ENCODE data around the gene STAB2.
"Not testable (repeated sequence)": the region's sequence is repeated elsewhere in the genome, so short reads cannot be mapped to it uniquely, and the experiment has no call there.

STAB2 gene

GRCh38 chr12:103589517-103589916 is 2.4 kb downstream of the STAB2 start:
- DNase-seq = no peak

GRCh38 chr12:103590271-103590670 is 3.2 kb downstream of the STAB2 start:
- no peak for DNase-seq

- no peak for DNase-seq
These were observed 9.9 kb downstream of the STAB2 start for GRCh38 chr12:103596981-103597380.

GRCh38 chr12:103599274-103599673 is 12.2 kb downstream of the STAB2 start:
- DNase-seq = no peak

GRCh38 chr12:103600967-103601728 is 14.1 kb downstream of the STAB2 start:
- no peak for DNase-seq

- no peak for DNase-seq
These were observed 33.3 kb downstream of the STAB2 start for GRCh38 chr12:103620395-103620794.

GRCh38 chr12:103623716-103624115 is 36.6 kb downstream of the STAB2 start:
- DNase-seq = no peak

- DNase-seq = peak; percentile 83
These were observed 39.4 kb downstream of the STAB2 start for GRCh38 chr12:103626498-103626897.

GRCh38 chr12:103627189-103627855 is 40.2 kb downstream of the STAB2 start:
- DNase-seq = no peak

- DNase-seq = peak; percentile 75
These were observed 45.6 kb downstream of the STAB2 start for GRCh38 chr12:103632554-103633216.

- DNase-seq = no peak
These were observed 47.7 kb downstream of the STAB2 start for GRCh38 chr12:103634732-103635131.

- DNase-seq = no peak
These were observed 48.3 kb downstream of the STAB2 start for GRCh38 chr12:103635419-103635818.

- no peak for DNase-seq
These were observed 49.9 kb downstream of the STAB2 start for GRCh38 chr12:103637021-103637420.

- no peak for DNase-seq
These were observed 50.4 kb downstream of the STAB2 start for GRCh38 chr12:103637429-103637828.

- no peak for DNase-seq
These were observed 52.9 kb downstream of the STAB2 start for GRCh38 chr12:103639983-103640382.

GRCh38 chr12:103640410-103640809 is 53.3 kb downstream of the STAB2 start:
- DNase-seq = no peak

GRCh38 chr12:103640831-103641230 is 53.8 kb downstream of the STAB2 start:
- DNase-seq = no peak

- no peak for DNase-seq
These were observed 55.3 kb downstream of the STAB2 start for GRCh38 chr12:103642240-103642864.

- no peak for DNase-seq
These were observed 58.1 kb downstream of the STAB2 start for GRCh38 chr12:103645202-103645601.

GRCh38 chr12:103647267-103647666 is 60.2 kb downstream of the STAB2 start:
- no peak for DNase-seq

GRCh38 chr12:103652808-103653207 is 65.7 kb downstream of the STAB2 start:
- no peak for DNase-seq

- DNase-seq = not testable (repeated sequence)
These were observed 66.6 kb downstream of the STAB2 start for GRCh38 chr12:103653568-103654173.

GRCh38 chr12:103654816-103655215 is 67.7 kb downstream of the STAB2 start:
- DNase-seq = no peak

Data from NCI-H774 (cell line).